Osteoblast (primary cell): ENCODE measurements around the gene TMEM248. TPM values are rescaled to one million over a fixed set of nuclear protein-coding genes. Genes with fewer than 3 reads are reported as not detected.
"Not testable (repeated sequence)": the region's sequence is repeated elsewhere in the genome, so short reads cannot be mapped to it uniquely, and the experiment has no call there.

Experiments
- DNase-seq: peaks from one replicate; pipeline ENCODE4 v3.0.0; 2011; ENCODE audit warnings: low spot score, mixed read lengths; ENCODE audit not compliant: insufficient read length; ENCODE audit errors: missing footprints
- H2AFZ ChIP-seq: 2 replicates; pipeline ENCODE4 v1.6.0; 2011; ENCODE audit warnings: mild to moderate bottlenecking, low read length
- H3K27ac ChIP-seq: 2 replicates; pipeline ENCODE4 v1.5.1; 2011; ENCODE audit warnings: mild to moderate bottlenecking, low read depth, low read length, moderate library complexity
- H3K27me3 ChIP-seq: 2 replicates; pipeline ENCODE4 v1.6.0; 2012; ENCODE audit warnings: mild to moderate bottlenecking, control low read depth, inconsistent platforms, low read length, moderate library complexity; ENCODE audit not compliant: insufficient read depth
- H3K36me3 ChIP-seq: 2 replicates; pipeline ENCODE4 v1.5.1; 2011; ENCODE audit warnings: mild to moderate bottlenecking, low read length, control low read depth, moderate library complexity; ENCODE audit not compliant: insufficient read depth
- H3K4me1 ChIP-seq: 2 replicates; pipeline ENCODE4 v1.5.1; 2011; ENCODE audit warnings: mild to moderate bottlenecking, low read length, control low read depth, moderate library complexity; ENCODE audit not compliant: insufficient read depth
- H3K4me2 ChIP-seq: 2 replicates; pipeline ENCODE4 v1.6.0; 2011; ENCODE audit warnings: mild to moderate bottlenecking, low read length; ENCODE audit not compliant: insufficient read depth
- H3K4me3 ChIP-seq: fragments of 200-600 bp; sonication (generic); 3 replicates; pipeline ENCODE4 v1.5.1; 2012; ENCODE audit warnings: mild to moderate bottlenecking, low read length, inconsistent platforms; ENCODE audit not compliant: insufficient read depth
- H3K79me2 ChIP-seq: 2 replicates; pipeline ENCODE4 v1.6.0; 2012; ENCODE audit warnings: mild to moderate bottlenecking, low read length, control low read depth, inconsistent platforms; ENCODE audit not compliant: insufficient read depth
- H3K9me3 ChIP-seq: 2 replicates; pipeline ENCODE4 v1.5.1; 2011; ENCODE audit warnings: low read depth, low read length, control low read depth
- H4K20me1 ChIP-seq: 2 replicates; pipeline ENCODE4 v1.6.0; 2012; ENCODE audit warnings: mild to moderate bottlenecking, low read length, control low read depth; ENCODE audit not compliant: insufficient read depth
- CTCF ChIP-seq: IDR thresholded peaks from 2 replicates; pipeline ENCODE4 v1.5.1; 2011; ENCODE audit warnings: mild to moderate bottlenecking, low read depth, low read length, moderate library complexity; ENCODE audit errors: extremely low read depth
- total RNA-seq: library from RNA; depleted of rRNA; stranded (reverse); fragments of >200 nt; gene quantifications from 2 replicates; pipeline ENCODE4 v1.2.3, GENCODE V29; 2012

The TMEM248 gene
- total RNA-seq, 1 donor, result 118 TPM

- H4K20me1 ChIP-seq, result no peaks in the 10 kb centered on the region
- no peak overlapping the region for H3K27ac ChIP-seq
- no peak for DNase-seq
- no peak overlapping the region for H3K4me3 ChIP-seq
- no peak for TF ChIP-seq CTCF
- no peaks in the 10 kb centered on the region for H3K36me3 ChIP-seq
- H3K4me1 ChIP-seq, result no peaks in the 10 kb centered on the region
- no peak overlapping the region for H2AFZ ChIP-seq
- no peaks in the 10 kb centered on the region for H3K79me2 ChIP-seq
- no peak overlapping the region for H3K4me2 ChIP-seq
- H3K9me3 ChIP-seq, result no peaks in the 10 kb centered on the region
- no peaks in the 10 kb centered on the region for H3K27me3 ChIP-seq
Observed at GRCh38 chr7:66964411-66964810, 43.4 kb downstream of the TMEM248 start.

- Histone ChIP-seq H3K4me1 (no peaks in the 10 kb centered on the region), H3K4me2 (no peak overlapping the region), H2AFZ (no peak overlapping the region), H3K79me2 (no peaks in the 10 kb centered on the region), H4K20me1 (no peaks in the 10 kb centered on the region), H3K27me3 (no peaks in the 10 kb centered on the region), H3K4me3 (no peak overlapping the region), H3K9me3 (no peaks in the 10 kb centered on the region), H3K27ac (no peak overlapping the region), H3K36me3 (no peaks in the 10 kb centered on the region)
- no peak for TF ChIP-seq CTCF
- no peak for DNase-seq
Observed at GRCh38 chr7:66967029-66967428, 46.0 kb downstream of the TMEM248 start.

GRCh38 chr7:66969001-66969400 is 48.0 kb downstream of the TMEM248 start:
- H3K27ac ChIP-seq, H2AFZ ChIP-seq, H3K9me3 ChIP-seq, H3K4me1 ChIP-seq, H3K27me3 ChIP-seq, H3K4me3 ChIP-seq, H3K4me2 ChIP-seq, H3K36me3 ChIP-seq, H3K79me2 ChIP-seq, H4K20me1 ChIP-seq, DNase-seq: not testable (repeated sequence)

GRCh38 chr7:66970310-66970709 is 49.3 kb downstream of the TMEM248 start:
- H4K20me1 ChIP-seq, result no peaks in the 10 kb centered on the region
- no peak for TF ChIP-seq CTCF
- no peaks in the 10 kb centered on the region for H3K9me3 ChIP-seq
- H3K4me3 ChIP-seq, result no peak overlapping the region
- no peaks in the 10 kb centered on the region for H3K27me3 ChIP-seq
- H3K36me3 ChIP-seq, result no peaks in the 10 kb centered on the region
- no peaks in the 10 kb centered on the region for H3K79me2 ChIP-seq
- no peak overlapping the region for H2AFZ ChIP-seq
- peak; percentile 35 for DNase-seq
- no peaks in the 10 kb centered on the region for H3K4me1 ChIP-seq
- no peak overlapping the region for H3K4me2 ChIP-seq
- H3K27ac ChIP-seq, result no peak overlapping the region
